GM10266 (cell line): ENCODE results near the gene TOR1A.

Source experiments
- DNase-seq: peaks from one replicate; pipeline ENCODE4 v3.0.0; 2012; ENCODE audit errors: extremely low spot score
- CTCF ChIP-seq: IDR thresholded peaks from 2 replicates; pipeline ENCODE4 v1.5.1; 2012; ENCODE audit warnings: mild to moderate bottlenecking, low read depth; ENCODE audit not compliant: control insufficient read depth, insufficient read depth; ENCODE audit errors: missing control alignments

TOR1A gene

GRCh38 chr9:129832982-129833381, 9.0 kb upstream of the TOR1A start:
- DNase-seq: no peak

GRCh38 chr9:129828969-129829368, 5.0 kb upstream of the TOR1A start:
- TF ChIP-seq CTCF: no peak
- no peak for DNase-seq

More at GRCh38 chr9:129832982-129833381, 9.0 kb upstream of the TOR1A start:
- no peak for TF ChIP-seq CTCF

GRCh38 chr9:129828051-129828450, 4.1 kb upstream of the TOR1A start:
- DNase-seq: no peak
- TF ChIP-seq CTCF: no peak

GRCh38 chr9:129826759-129827158, 2.8 kb upstream of the TOR1A start:
- no peak for DNase-seq
- TF ChIP-seq CTCF: no peak

GRCh38 chr9:129826344-129826743, 2.4 kb upstream of the TOR1A start:
- DNase-seq: no peak

GRCh38 chr9:129823542-129823934, 398 bp downstream of the TOR1A start:
- peak; percentile 42 for DNase-seq
- no peak for TF ChIP-seq CTCF

More at GRCh38 chr9:129826344-129826743, 2.4 kb upstream of the TOR1A start:
- no peak for TF ChIP-seq CTCF

- TF ChIP-seq CTCF: no peak
- DNase-seq: peak; percentile 40
These were observed 916 bp downstream of the TOR1A start for GRCh38 chr9:129822898-129823541.
